ENCODE results near the gene TPRG1L. TPM values are rescaled to one million over a fixed set of nuclear protein-coding genes. Genes with fewer than 3 reads are reported as not detected.

The TPRG1L gene
- total and polyA plus RNA-seq, 2 of the 4 experiments (the other 2 are of a cell fraction), result 25.3 to 39.5 TPM

- Histone ChIP-seq H3K18ac (ENCODE audit: low read depth, low read length) (no peak overlapping the region), H3K14ac (replicated peaks; ENCODE audit: low read depth, low read length) (no peak overlapping the region), H3K4me3 (ENCODE audit: insufficient read depth, low read depth, low read length) (no peak overlapping the region), H2AFZ (replicated peaks; ENCODE audit: low read length, poor library complexity) (no peak overlapping the region), H3K9ac (ENCODE audit: low read depth, low read length) (no peak overlapping the region), H3K4me2 (ENCODE audit: low read depth, low read length) (no peak overlapping the region), H2AK5ac (ENCODE audit: low read depth, low read length) (no peak overlapping the region), H2BK5ac (ENCODE audit: low read depth, low read length, poor library complexity, severe bottlenecking) (no peak overlapping the region), H3K4me1 (ENCODE audit: control insufficient read depth, insufficient read depth, low read length) (no peaks in the 10 kb centered on the region; the same call in 1 of the 2 replicates), H4K91ac (ENCODE audit: insufficient read depth, low read depth, low read length) (no peak overlapping the region), H4K8ac (ENCODE audit: low read depth in 2 of 2, low read length in 2 of 2) (no peak overlapping the region), H2BK15ac (ENCODE audit: low read depth, low read length) (no peak overlapping the region), H2BK120ac (ENCODE audit: low read depth, low read length) (no peak overlapping the region), H4K20me1 (ENCODE audit: insufficient read depth, low read length) (no peaks in the 10 kb centered on the region; the same call in 1 of the 2 replicates), H3K56ac (ENCODE audit: extremely low read depth, insufficient read depth, low read length) (no peak overlapping the region), H3K9me1 (ENCODE audit: insufficient read depth, low read length) (no peaks in the 10 kb centered on the region), H3K27me3 (ENCODE audit: control insufficient read depth, insufficient read depth, low read length) (peaks cover 69% of the 10 kb centered on the region), H4K5ac (ENCODE audit: low read depth, low read length) (no peak overlapping the region), H3K79me1 (ENCODE audit: low read depth in 1 of 2, low read length in 2 of 2) (peaks cover 4 to 10% of the 10 kb centered on the region in 2 experiments), H3K4ac (ENCODE audit: low read depth, low read length) (no peak overlapping the region), H2BK20ac (ENCODE audit: low read depth, low read length) (no peak overlapping the region), H2AK9ac (replicated peaks; ENCODE audit: low read depth, low read length, poor library complexity) (no peak overlapping the region), H3K36me3 (ENCODE audit: control insufficient read depth, insufficient read depth, low read length) (no peaks in the 10 kb centered on the region), H3K23ac (ENCODE audit: low read depth, low read length) (no peak overlapping the region), H3K9me3 (ENCODE audit: control insufficient read depth, insufficient read depth, low read length) (no peaks in the 10 kb centered on the region), H3K27ac (ENCODE audit: insufficient read depth, low read length) (no peak overlapping the region)
- BruUV-seq (replicated peaks), result no TSS peak
- TF ChIP-seq ELK1 (IDR thresholded peaks at IDR 0.05; ENCODE audit: borderline replicate concordance, low read depth, low read length) (no peak), RFX5 (IDR thresholded peaks at IDR 0.05; ENCODE audit: low read depth, low read length) (no peak), RCOR1 (IDR thresholded peaks at IDR 0.05; ENCODE audit: insufficient replicate concordance, low read length) (no peak), FOS (IDR thresholded peaks at IDR 0.05; ENCODE audit: low read depth, low read length) (no peak), NFE2L2 (IDR thresholded peaks at IDR 0.05; ENCODE audit: low read depth, low read length) (no peak), USF2 (IDR thresholded peaks at IDR 0.05; ENCODE audit: low read depth, low read length) (no peak)
- dilution Hi-C loops (cut with HindIII; ENCODE audit: low sequenced_read_pairs, unreplicated experiment), result no loop called here
- intact Hi-C loops (cut with micrococcal nuclease), result no loop called here
- ATAC-seq (ENCODE audit: low read depth) (no peak), DNase-seq (no peak)
- CTCF ChIA-PET, result no interaction called here
- POLR2A ChIA-PET (ENCODE audit: unreplicated experiment), result no interaction called here
- WGBS, 2 experiments (ENCODE audit: extremely low coverage in 2 of 2, insufficient read length in 1 of 2), result 11% methylated on average over 2 of the region's 10 CpGs; no CpG with 5 or more reads in 1 of the 2 experiments
- in situ Hi-C loops (cut with MboI; ENCODE audit: low sequenced_read_pairs), result no loop called here
These were observed 28.4 kb downstream of the TPRG1L start for GRCh38 chr1:3653286-3653618.

All from IMR-90 (cell line).